Right hindlimb (tissue), 1 donor: ENCODE measurements around the gene PPFIA3.
A peak's percentile ranks its signal among the peaks of the same experiment; 100 is the strongest.
"Not testable (repeated sequence)": the region's sequence is repeated elsewhere in the genome, so short reads cannot be mapped to it uniquely, and the experiment has no call there.

Experiments
- DNase-seq: peaks from one replicate; pipeline ENCODE4 v3.0.0-alpha.2; 2018

PPFIA3 gene

GRCh38 chr19:49103331-49104085 lies 15.8 kb upstream of the PPFIA3 start:
- DNase-seq = no peak

- peak; percentile 68 for DNase-seq
These were observed 15.0 kb upstream of the PPFIA3 start for GRCh38 chr19:49104229-49104864.

- no peak for DNase-seq
These were observed 12.7 kb upstream of the PPFIA3 start for GRCh38 chr19:49106648-49107135.

- DNase-seq = no peak
These were observed 11.5 kb upstream of the PPFIA3 start for GRCh38 chr19:49107625-49108459.

GRCh38 chr19:49109051-49109450 lies 10.3 kb upstream of the PPFIA3 start:
- DNase-seq = no peak

- DNase-seq = no peak
These were observed 9.6 kb upstream of the PPFIA3 start for GRCh38 chr19:49109569-49110233.

- no peak for DNase-seq
These were observed 8.8 kb upstream of the PPFIA3 start for GRCh38 chr19:49110567-49110966.

GRCh38 chr19:49111218-49111998 lies 7.9 kb upstream of the PPFIA3 start:
- no peak for DNase-seq

- DNase-seq = peak; percentile 82
These were observed 5.3 kb upstream of the PPFIA3 start, which contains the start of gene LIN7B for GRCh38 chr19:49113762-49114629. Gene LIN7B, plus strand, starts transcription at chr19:49114370. Its CDS starts 35 bp downstream, at chr19:49114405.

- DNase-seq = peak; percentile 83
These were observed 4.5 kb upstream of the PPFIA3 start for GRCh38 chr19:49114630-49115363.

GRCh38 chr19:49116544-49116943 lies 2.8 kb upstream of the PPFIA3 start:
- DNase-seq = no peak

GRCh38 chr19:49117677-49118564 lies 1.4 kb upstream of the PPFIA3 start:
- no peak for DNase-seq

- DNase-seq = peak; percentile 95
These were observed 556 bp upstream of the PPFIA3 start, which contains the start of gene C19orf73 for GRCh38 chr19:49118565-49119410. Gene C19orf73, minus strand, starts transcription at chr19:49119143. Its CDS starts 121 bp downstream, at chr19:49119022.

GRCh38 chr19:49120325-49120683 lies 960 bp downstream of the PPFIA3 start:
- no peak for DNase-seq

GRCh38 chr19:49120868-49121267 lies 1.5 kb downstream of the PPFIA3 start:
- DNase-seq = no peak

GRCh38 chr19:49121841-49122240 lies 2.5 kb downstream of the PPFIA3 start:
- not testable (repeated sequence) for DNase-seq

- not testable (repeated sequence) for DNase-seq
These were observed 3.9 kb downstream of the PPFIA3 start for GRCh38 chr19:49123285-49123684.
